ENCODE measurements around the gene TMC6. TPM values are rescaled to one million over a fixed set of nuclear protein-coding genes. Genes with fewer than 3 reads are reported as not detected.

The TMC6 gene
- total and polyA plus RNA-seq, 2 experiments from 2014 or later = 50.0 to 72.2 TPM

DNA sequence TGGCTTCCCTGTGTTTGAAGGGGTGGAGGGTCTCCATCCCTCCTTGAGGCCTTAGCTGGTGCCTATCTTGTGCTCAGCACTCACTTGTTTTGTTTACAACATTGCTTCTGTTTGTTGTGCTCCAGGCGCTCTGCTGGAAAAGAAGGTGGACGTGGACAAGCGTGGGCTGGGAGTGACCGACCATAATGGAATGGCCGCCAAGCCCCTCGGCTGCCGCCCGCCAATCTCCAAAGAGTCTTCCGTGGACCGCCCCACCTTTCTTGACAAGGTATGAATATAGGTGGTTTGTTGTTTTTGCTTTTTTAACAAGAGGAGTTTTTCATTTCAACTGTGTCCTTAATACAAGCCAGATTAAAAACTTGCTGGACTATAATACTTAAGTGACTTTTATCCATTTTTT, 53.5 kb downstream of the TMC6 start:
- Histone ChIP-seq H3K79me2 (replicated peaks; ENCODE audit: insufficient read depth) (no peaks in the 10 kb centered on the region), H3K27ac (ENCODE audit: low read depth) (no peak overlapping the region), H4K20me1 (replicated peaks; ENCODE audit: insufficient read depth) (0 out of 2 replicates have a peak, but pooled peaks cover 6% of the 10 kb centered on the region), H3K4me2 (no peak overlapping the region), H2AFZ (no peak overlapping the region), H3K36me3 (ENCODE audit: insufficient read depth) (peaks cover 44% of the 10 kb centered on the region), H3K27me3 (ENCODE audit: insufficient read depth) (no peaks in the 10 kb centered on the region), H3F3A (replicated peaks; ENCODE audit: low read depth) (0 out of 2 replicates have a peak, but pooled peaks cover 2% of the 10 kb centered on the region), H3K4me1 (ENCODE audit: insufficient read depth) (no peaks in the 10 kb centered on the region), H3K4me3 (no peak overlapping the region), H3K9me2 (ENCODE audit: insufficient read depth) (no peaks in the 10 kb centered on the region)
- no peaks in the 10 kb centered on the region for H3K4me1 Mint-ChIP-seq
- no peak overlapping the region for H3K27ac Mint-ChIP-seq
- peaks cover 86% of the 10 kb centered on the region for H3K36me3 Mint-ChIP-seq (ENCODE audit: low read depth)
- no peaks in the 10 kb centered on the region for H3K9me3 Mint-ChIP-seq
- DNase-seq (ENCODE audit: low spot score) (no peak), ATAC-seq (no peak)
- peaks cover 6% of the 10 kb centered on the region for H3K27me3 Mint-ChIP-seq (ENCODE audit: insufficient read depth, low read depth, poor library complexity)
- no peak overlapping the region for H3K4me3 Mint-ChIP-seq
- TF ChIP-seq JUNB (IDR thresholded peaks at IDR 0.05; ENCODE audit: unreplicated experiment) (no peak), ETS1 (IDR thresholded peaks at IDR 0.05) (no peak), ZNF331 (CRISPR knock-in tag; IDR thresholded peaks at IDR 0.05; ENCODE audit: low read depth) (no peak), EZH2 (IDR thresholded peaks at IDR 0.05; ENCODE audit: low read depth, unreplicated experiment) (no peak), NANOG (IDR thresholded peaks at IDR 0.05; ENCODE audit: borderline replicate concordance) (no peak), EZH2phosphoT487 (IDR thresholded peaks at IDR 0.05; ENCODE audit: unreplicated experiment) (no peak), STAT1 (IDR thresholded peaks at IDR 0.05; ENCODE audit: unreplicated experiment) (no peak), POLR2AphosphoS5 (IDR thresholded peaks at IDR 0.05; ENCODE audit: low read depth) (no peak), ZNF114 (CRISPR knock-in tag; IDR thresholded peaks at IDR 0.05) (no peak), REST (IDR thresholded peaks at IDR 0.05; ENCODE audit: unreplicated experiment) (no peak), CREB1 (CRISPR knock-in tag; IDR thresholded peaks at IDR 0.05; ENCODE audit: low read depth) (no peak), CTCF (conservative IDR thresholded peaks at IDR 0.05; ENCODE audit: low read depth in 2 of 2) (no peak)
- TF ChIP-seq, protein P1, sequence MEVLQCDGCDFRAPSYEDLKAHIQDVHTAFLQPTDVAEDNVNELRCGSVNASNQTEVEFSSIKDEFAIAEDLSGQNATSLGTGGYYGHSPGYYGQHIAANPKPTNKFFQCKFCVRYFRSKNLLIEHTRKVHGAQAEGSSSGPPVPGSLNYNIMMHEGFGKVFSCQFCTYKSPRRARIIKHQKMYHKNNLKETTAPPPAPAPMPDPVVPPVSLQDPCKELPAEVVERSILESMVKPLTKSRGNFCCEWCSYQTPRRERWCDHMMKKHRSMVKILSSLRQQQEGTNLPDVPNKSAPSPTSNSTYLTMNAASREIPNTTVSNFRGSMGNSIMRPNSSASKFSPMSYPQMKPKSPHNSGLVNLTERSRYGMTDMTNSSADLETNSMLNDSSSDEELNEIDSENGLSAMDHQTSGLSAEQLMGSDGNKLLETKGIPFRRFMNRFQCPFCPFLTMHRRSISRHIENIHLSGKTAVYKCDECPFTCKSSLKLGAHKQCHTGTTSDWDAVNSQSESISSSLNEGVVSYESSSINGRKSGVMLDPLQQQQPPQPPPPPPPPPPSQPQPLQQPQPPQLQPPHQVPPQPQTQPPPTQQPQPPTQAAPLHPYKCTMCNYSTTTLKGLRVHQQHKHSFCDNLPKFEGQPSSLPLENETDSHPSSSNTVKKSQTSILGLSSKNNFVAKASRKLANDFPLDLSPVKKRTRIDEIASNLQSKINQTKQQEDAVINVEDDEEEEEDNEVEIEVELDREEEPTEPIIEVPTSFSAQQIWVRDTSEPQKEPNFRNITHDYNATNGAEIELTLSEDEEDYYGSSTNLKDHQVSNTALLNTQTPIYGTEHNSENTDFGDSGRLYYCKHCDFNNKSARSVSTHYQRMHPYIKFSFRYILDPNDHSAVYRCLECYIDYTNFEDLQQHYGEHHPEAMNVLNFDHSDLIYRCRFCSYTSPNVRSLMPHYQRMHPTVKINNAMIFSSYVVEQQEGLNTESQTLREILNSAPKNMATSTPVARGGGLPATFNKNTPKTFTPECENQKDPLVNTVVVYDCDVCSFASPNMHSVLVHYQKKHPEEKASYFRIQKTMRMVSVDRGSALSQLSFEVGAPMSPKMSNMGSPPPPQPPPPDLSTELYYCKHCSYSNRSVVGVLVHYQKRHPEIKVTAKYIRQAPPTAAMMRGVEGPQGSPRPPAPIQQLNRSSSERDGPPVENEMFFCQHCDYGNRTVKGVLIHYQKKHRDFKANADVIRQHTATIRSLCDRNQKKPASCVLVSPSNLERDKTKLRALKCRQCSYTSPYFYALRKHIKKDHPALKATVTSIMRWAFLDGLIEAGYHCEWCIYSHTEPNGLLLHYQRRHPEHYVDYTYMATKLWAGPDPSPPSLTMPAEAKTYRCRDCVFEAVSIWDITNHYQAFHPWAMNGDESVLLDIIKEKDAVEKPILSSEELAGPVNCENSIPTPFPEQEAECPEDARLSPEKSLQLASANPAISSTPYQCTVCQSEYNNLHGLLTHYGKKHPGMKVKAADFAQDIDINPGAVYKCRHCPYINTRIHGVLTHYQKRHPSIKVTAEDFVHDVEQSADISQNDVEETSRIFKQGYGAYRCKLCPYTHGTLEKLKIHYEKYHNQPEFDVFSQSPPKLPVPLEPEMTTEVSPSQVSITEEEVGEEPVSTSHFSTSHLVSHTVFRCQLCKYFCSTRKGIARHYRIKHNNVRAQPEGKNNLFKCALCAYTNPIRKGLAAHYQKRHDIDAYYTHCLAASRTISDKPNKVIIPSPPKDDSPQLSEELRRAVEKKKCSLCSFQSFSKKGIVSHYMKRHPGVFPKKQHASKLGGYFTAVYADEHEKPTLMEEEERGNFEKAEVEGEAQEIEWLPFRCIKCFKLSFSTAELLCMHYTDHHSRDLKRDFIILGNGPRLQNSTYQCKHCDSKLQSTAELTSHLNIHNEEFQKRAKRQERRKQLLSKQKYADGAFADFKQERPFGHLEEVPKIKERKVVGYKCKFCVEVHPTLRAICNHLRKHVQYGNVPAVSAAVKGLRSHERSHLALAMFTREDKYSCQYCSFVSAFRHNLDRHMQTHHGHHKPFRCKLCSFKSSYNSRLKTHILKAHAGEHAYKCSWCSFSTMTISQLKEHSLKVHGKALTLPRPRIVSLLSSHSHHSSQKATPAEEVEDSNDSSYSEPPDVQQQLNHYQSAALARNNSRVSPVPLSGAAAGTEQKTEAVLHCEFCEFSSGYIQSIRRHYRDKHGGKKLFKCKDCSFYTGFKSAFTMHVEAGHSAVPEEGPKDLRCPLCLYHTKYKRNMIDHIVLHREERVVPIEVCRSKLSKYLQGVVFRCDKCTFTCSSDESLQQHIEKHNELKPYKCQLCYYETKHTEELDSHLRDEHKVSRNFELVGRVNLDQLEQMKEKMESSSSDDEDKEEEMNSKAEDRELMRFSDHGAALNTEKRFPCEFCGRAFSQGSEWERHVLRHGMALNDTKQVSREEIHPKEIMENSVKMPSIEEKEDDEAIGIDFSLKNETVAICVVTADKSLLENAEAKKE (CRISPR knock-in tag; IDR thresholded peaks at IDR 0.05) = no peak
